ENCODE data around the gene PABPN1L.

PABPN1L gene

GRCh38 chr16:88856828-88857727, 9.4 kb downstream of the PABPN1L start, which contains the start of the genes GALNS and TRAPPC2L:
Gene GALNS, minus strand, starts transcription at chr16:88856947. Its CDS starts 70 bp downstream, at chr16:88856877.
Gene TRAPPC2L, plus strand, starts transcription at chr16:88857127. Its CDS starts 24 bp downstream, at chr16:88857151.
- TF ChIP-seq CTCF (conservative IDR thresholded peaks at IDR 0.05) (no peak), ZFX (IDR thresholded peaks at IDR 0.05) (no peak)
- peak within 1 kb of the TSS; percentile 86 for H3K27ac ChIP-seq

DNA sequence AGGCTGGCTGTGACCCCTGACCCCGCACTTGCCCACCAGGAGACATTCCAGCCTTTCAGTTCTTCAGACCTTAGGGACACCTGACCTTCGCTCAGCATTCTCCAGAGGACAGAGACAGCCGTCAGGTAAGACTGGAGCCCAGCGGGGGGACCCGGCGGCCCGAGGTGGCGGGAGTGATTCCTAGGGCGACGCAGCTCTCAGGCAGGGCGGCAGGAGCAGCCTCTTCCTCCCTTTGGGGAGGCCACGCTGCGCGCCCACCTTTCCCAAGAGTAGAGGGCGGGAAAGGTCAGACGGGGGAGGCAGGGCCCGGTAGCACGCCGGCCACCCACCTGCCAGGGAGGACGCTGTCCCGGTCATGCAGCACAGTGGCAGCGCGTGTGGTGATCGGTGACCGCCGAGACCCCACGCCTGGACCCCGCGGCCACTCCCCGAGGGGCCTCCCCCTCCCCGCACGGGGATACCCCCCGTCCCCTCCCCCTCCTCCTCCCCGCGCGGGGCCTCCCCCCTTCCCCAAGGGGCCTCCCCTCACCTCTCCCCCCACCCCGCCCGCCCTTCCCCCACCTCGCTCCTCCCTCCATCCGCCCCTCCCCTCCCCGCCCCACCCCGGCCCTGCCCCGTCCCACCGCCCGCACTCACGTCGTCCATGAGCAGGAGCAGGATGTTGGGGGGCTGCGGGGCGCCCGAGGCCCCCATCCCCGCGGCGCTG, 10.2 kb downstream of the PABPN1L start:
- TF ChIP-seq ZFX (IDR thresholded peaks at IDR 0.05) = no peak
- peak overlapping the region; percentile 86 for H3K27ac ChIP-seq

GRCh38 chr16:88855736-88856121, 10.7 kb downstream of the PABPN1L start:
- H3K27ac ChIP-seq = peak overlapping the region; percentile 86; the same call in 1 of the 2 replicates
- TF ChIP-seq CTCF (conservative IDR thresholded peaks at IDR 0.05) = no peak
- TF ChIP-seq ZFX (IDR thresholded peaks at IDR 0.05) = no peak

GRCh38 chr16:88855176-88855575, 11.3 kb downstream of the PABPN1L start:
- TF ChIP-seq ZFX (IDR thresholded peaks at IDR 0.05) (no peak), CTCF (conservative IDR thresholded peaks at IDR 0.05) (no peak)
- H3K27ac ChIP-seq = no peak overlapping the region

GRCh38 chr16:88854306-88855111, 12.0 kb downstream of the PABPN1L start:
- TF ChIP-seq CTCF (conservative IDR thresholded peaks at IDR 0.05) (no peak), ZFX (IDR thresholded peaks at IDR 0.05) (no peak)

GRCh38 chr16:88853325-88853941, 13.0 kb downstream of the PABPN1L start:
- TF ChIP-seq CTCF (conservative IDR thresholded peaks at IDR 0.05) = no peak
- TF ChIP-seq ZFX (IDR thresholded peaks at IDR 0.05) = no peak
- H3K27ac ChIP-seq = no peak overlapping the region

More at GRCh38 chr16:88854306-88855111, 12.0 kb downstream of the PABPN1L start:
- H3K27ac ChIP-seq = no peak overlapping the region

GRCh38 chr16:88851616-88852015, 14.8 kb downstream of the PABPN1L start:
- TF ChIP-seq CTCF (conservative IDR thresholded peaks at IDR 0.05) (no peak), ZFX (IDR thresholded peaks at IDR 0.05) (no peak)
- H3K27ac ChIP-seq = no peak overlapping the region

Data from C4-2B (cell line).